ENCODE data around the gene FAM50A.

FAM50A gene

GRCh38 chrX:154463611-154464220, 19.8 kb downstream of the FAM50A start:
- DNase-seq (ENCODE audit: low read depth in 2 of 3, low spot score in 2 of 3): no peak

- DNase-seq (ENCODE audit: low read depth in 2 of 3, low spot score in 2 of 3): no peak
These were observed 20.9 kb downstream of the FAM50A start for GRCh38 chrX:154464806-154465365.

- no peak for DNase-seq (ENCODE audit: low read depth in 2 of 3, low spot score in 2 of 3)
These were observed 21.7 kb downstream of the FAM50A start for GRCh38 chrX:154465601-154466000.

- no peak for DNase-seq (ENCODE audit: low read depth in 2 of 3, low spot score in 2 of 3)
These were observed 22.1 kb downstream of the FAM50A start for GRCh38 chrX:154466036-154466435.

- no peak for DNase-seq (ENCODE audit: low read depth in 2 of 3, low spot score in 2 of 3)
These were observed 23.0 kb downstream of the FAM50A start for GRCh38 chrX:154466907-154467306.

- DNase-seq (ENCODE audit: low read depth in 2 of 3, low spot score in 2 of 3): no peak
These were observed 23.6 kb downstream of the FAM50A start for GRCh38 chrX:154467556-154467955.

GRCh38 chrX:154468217-154468616, 24.3 kb downstream of the FAM50A start:
- DNase-seq (ENCODE audit: low read depth in 2 of 3, low spot score in 2 of 3): no peak

- no peak for DNase-seq (ENCODE audit: low read depth in 2 of 3, low spot score in 2 of 3)
These were observed 25.2 kb downstream of the FAM50A start for GRCh38 chrX:154469114-154469513.

GRCh38 chrX:154469880-154470279, 25.9 kb downstream of the FAM50A start:
- DNase-seq (ENCODE audit: low read depth in 2 of 3, low spot score in 2 of 3): no peak

GRCh38 chrX:154470434-154470833, 26.5 kb downstream of the FAM50A start:
- no peak for DNase-seq (ENCODE audit: low read depth in 2 of 3, low spot score in 2 of 3)

- DNase-seq (ENCODE audit: low read depth in 2 of 3, low spot score in 2 of 3): no peak
These were observed 27.1 kb downstream of the FAM50A start for GRCh38 chrX:154470914-154471568.

GRCh38 chrX:154471839-154472684, 28.1 kb downstream of the FAM50A start:
- no peak for DNase-seq (ENCODE audit: low read depth in 2 of 3, low spot score in 2 of 3)

- no peak for DNase-seq (ENCODE audit: low read depth in 2 of 3, low spot score in 2 of 3)
These were observed 29.0 kb downstream of the FAM50A start for GRCh38 chrX:154472685-154473632.

- no peak for DNase-seq (ENCODE audit: low read depth in 2 of 3, low spot score in 2 of 3)
These were observed 29.7 kb downstream of the FAM50A start for GRCh38 chrX:154473683-154474082.

- DNase-seq (ENCODE audit: low read depth in 2 of 3, low spot score in 2 of 3): no peak
These were observed 32.9 kb downstream of the FAM50A start for GRCh38 chrX:154476821-154477220.

- no peak for DNase-seq (ENCODE audit: low read depth in 2 of 3, low spot score in 2 of 3)
These were observed 34.0 kb downstream of the FAM50A start for GRCh38 chrX:154477891-154478477.

- peak; percentile 84 to 86 (median 85) for DNase-seq (ENCODE audit: low read depth in 2 of 3, low spot score in 2 of 3)
These were observed 35.0 kb downstream of the FAM50A start, which contains the start of gene LAGE3 for GRCh38 chrX:154478728-154479622. LAGE3 (minus strand) TSS chrX:154479281; CDS start chrX:154478915, 366 bp downstream.

GRCh38 chrX:154481195-154481594, 37.3 kb downstream of the FAM50A start:
- DNase-seq (ENCODE audit: low read depth in 2 of 3, low spot score in 2 of 3): no peak

All from activated CD8-positive, alpha-beta memory T cell treated with anti-CD3 and anti-CD28 coated beads for 48 hours (primary cell).